ENCODE data around the gene WWC1. TPM values are rescaled to one million over a fixed set of nuclear protein-coding genes. Genes with fewer than 3 reads are reported as not detected.
"Not testable (repeated sequence)": the region's sequence is repeated elsewhere in the genome, so short reads cannot be mapped to it uniquely, and the experiment has no call there.

Gene WWC1
- total and polyA plus RNA-seq, 2 experiments from 2014 or later, result 6.0 to 9.7 TPM

- no peaks in the 10 kb centered on the region for H3K36me3 ChIP-seq
- H3K27ac ChIP-seq, result no peak overlapping the region
- TF ChIP-seq, protein P1, sequence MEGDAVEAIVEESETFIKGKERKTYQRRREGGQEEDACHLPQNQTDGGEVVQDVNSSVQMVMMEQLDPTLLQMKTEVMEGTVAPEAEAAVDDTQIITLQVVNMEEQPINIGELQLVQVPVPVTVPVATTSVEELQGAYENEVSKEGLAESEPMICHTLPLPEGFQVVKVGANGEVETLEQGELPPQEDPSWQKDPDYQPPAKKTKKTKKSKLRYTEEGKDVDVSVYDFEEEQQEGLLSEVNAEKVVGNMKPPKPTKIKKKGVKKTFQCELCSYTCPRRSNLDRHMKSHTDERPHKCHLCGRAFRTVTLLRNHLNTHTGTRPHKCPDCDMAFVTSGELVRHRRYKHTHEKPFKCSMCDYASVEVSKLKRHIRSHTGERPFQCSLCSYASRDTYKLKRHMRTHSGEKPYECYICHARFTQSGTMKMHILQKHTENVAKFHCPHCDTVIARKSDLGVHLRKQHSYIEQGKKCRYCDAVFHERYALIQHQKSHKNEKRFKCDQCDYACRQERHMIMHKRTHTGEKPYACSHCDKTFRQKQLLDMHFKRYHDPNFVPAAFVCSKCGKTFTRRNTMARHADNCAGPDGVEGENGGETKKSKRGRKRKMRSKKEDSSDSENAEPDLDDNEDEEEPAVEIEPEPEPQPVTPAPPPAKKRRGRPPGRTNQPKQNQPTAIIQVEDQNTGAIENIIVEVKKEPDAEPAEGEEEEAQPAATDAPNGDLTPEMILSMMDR (IDR thresholded peaks at IDR 0.05; ENCODE audit: low read depth, low read length), result no peak
- no peak for DNase-seq (ENCODE audit: low read depth in 1 of 2, low spot score in 1 of 2)
- no peak overlapping the region for H3K4me3 ChIP-seq
- peaks cover 24% of the 10 kb centered on the region for H3K27me3 ChIP-seq
- H3K9me3 ChIP-seq (ENCODE audit: low read depth), result no peaks in the 10 kb centered on the region
- no peaks in the 10 kb centered on the region for H3K4me1 ChIP-seq (ENCODE audit: low read depth)
These were observed 15.5 kb upstream of the WWC1 start for GRCh38 chr5:168275940-168276339.

DNA sequence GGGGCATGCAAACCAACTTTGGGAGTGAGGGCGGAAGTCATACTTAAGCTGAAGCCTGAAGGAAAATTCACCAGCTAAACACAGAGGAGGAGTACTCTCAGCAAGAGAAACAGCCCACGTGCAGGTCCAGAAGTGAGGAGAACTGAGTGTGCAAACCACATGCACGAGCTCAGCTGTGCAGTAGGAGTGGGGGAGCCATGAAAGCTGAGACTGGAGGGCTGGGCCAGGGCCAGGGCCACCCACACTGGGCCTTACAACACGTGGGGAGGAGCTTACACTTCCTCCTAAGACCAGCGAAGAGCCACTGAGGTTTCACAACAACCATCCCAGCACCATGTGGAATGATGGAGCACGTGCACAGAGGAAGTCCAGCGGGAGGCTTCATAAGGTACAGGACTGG is 9.3 kb upstream of the WWC1 start:
- Histone ChIP-seq H3K36me3 (no peaks in the 10 kb centered on the region), H3K27ac (no peak overlapping the region), H3K9me3 (ENCODE audit: low read depth) (no peaks in the 10 kb centered on the region), H3K27me3 (peaks cover 13% of the 10 kb centered on the region), H3K4me3 (no peak overlapping the region), H3K4me1 (ENCODE audit: low read depth) (peaks cover 10% of the 10 kb centered on the region)
- TF ChIP-seq, protein P1 (IDR thresholded peaks at IDR 0.05; ENCODE audit: low read depth, low read length), result no peak
- DNase-seq (ENCODE audit: low read depth in 1 of 2, low spot score in 1 of 2), result peak in 1 of 2 donors; percentile 92

DNA sequence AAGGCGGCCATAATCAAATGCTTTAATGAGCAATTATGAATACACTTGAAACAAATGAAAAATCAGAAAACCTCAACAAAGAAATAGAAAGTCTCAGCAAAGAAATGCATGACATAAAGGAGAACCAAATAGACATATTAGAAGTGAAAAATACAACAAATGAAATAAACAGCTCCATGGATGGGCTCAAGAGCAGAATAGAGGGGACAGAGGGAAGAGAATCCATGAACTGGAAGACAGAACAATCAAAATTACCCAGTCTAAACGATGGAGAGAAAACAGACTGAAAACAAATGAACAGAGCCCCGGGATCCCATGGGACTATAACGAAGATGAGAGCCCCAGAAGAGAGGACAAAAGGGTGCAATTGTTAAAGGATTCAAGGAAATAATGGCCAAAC is 6.6 kb upstream of the WWC1 start:
- H3K36me3 ChIP-seq, result no peaks in the 10 kb centered on the region
- TF ChIP-seq, protein P1 (IDR thresholded peaks at IDR 0.05; ENCODE audit: low read depth, low read length), result no peak
- no peak overlapping the region for H3K4me3 ChIP-seq
- H3K27me3 ChIP-seq, result no peaks in the 10 kb centered on the region
- no peak overlapping the region for H3K27ac ChIP-seq
- DNase-seq (ENCODE audit: low read depth in 1 of 2, low spot score in 1 of 2), result no peak
- H3K4me1 ChIP-seq (ENCODE audit: low read depth), result peaks cover 10% of the 10 kb centered on the region
- no peaks in the 10 kb centered on the region for H3K9me3 ChIP-seq (ENCODE audit: low read depth)

GRCh38 chr5:168285696-168286095 is 5.7 kb upstream of the WWC1 start:
- Histone ChIP-seq H3K4me3 (no peak overlapping the region), H3K36me3 (no peaks in the 10 kb centered on the region), H3K4me1 (ENCODE audit: low read depth) (peaks cover 10% of the 10 kb centered on the region), H3K27ac (no peak overlapping the region), H3K9me3 (ENCODE audit: low read depth) (no peaks in the 10 kb centered on the region), H3K27me3 (peaks cover under 1% of the 10 kb centered on the region)
- TF ChIP-seq, protein P1 (IDR thresholded peaks at IDR 0.05; ENCODE audit: low read depth, low read length), result no peak
- DNase-seq (ENCODE audit: low read depth in 1 of 2, low spot score in 1 of 2), result no peak

- peak in 1 of 2 donors; percentile 77 for DNase-seq (ENCODE audit: low read depth in 1 of 2, low spot score in 1 of 2)
- Histone ChIP-seq H3K9me3 (ENCODE audit: low read depth) (no peaks in the 10 kb centered on the region), H3K4me3 (no peak overlapping the region), H3K4me1 (ENCODE audit: low read depth) (peaks cover 10% of the 10 kb centered on the region), H3K27me3 (peaks cover 5% of the 10 kb centered on the region), H3K36me3 (no peaks in the 10 kb centered on the region), H3K27ac (no peak overlapping the region)
- TF ChIP-seq, protein P1 (IDR thresholded peaks at IDR 0.05; ENCODE audit: low read depth, low read length), result no peak
These were observed 5.1 kb upstream of the WWC1 start for GRCh38 chr5:168286386-168286785.

DNA sequence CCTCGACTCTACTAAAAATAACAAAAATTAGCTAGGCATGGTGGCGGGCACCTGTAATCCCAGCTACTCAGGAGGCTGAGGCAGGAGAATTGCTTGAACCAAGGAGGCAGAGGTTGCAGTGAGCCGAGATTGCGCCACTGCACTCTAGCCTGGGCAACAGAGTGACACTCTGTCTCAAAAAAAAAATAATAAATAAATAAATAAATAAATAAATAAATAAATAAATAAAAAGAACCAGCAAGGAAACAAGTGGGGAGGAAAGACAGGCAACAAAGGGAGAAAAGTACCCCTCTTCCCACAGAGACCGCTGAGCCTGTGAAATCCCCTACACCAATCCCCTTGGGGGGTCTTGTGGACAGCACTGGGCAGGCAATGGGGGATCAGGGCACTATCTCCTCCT is 4.6 kb upstream of the WWC1 start:
- not testable (repeated sequence) for H3K27me3 ChIP-seq; H3K4me1 ChIP-seq (ENCODE audit: low read depth); H3K9me3 ChIP-seq (ENCODE audit: low read depth); DNase-seq (ENCODE audit: low read depth in 1 of 2, low spot score in 1 of 2); H3K27ac ChIP-seq; H3K4me3 ChIP-seq; H3K36me3 ChIP-seq
